Spleen (tissue), 11 donors: ENCODE measurements around the gene IFNL4. TPM values are rescaled to one million over a fixed set of nuclear protein-coding genes. Genes with fewer than 3 reads are reported as not detected.
A peak's percentile ranks its signal among the peaks of the same experiment; 100 is the strongest.

Experiments
- DNase-seq: peaks from one replicate; pipeline ENCODE4 v3.0.0-alpha.2; 2020
- H3K27ac ChIP-seq, 8 donors: fragments of 200-600 bp; sonication (generic) in 7 of 8; 1 replicate in 4 of 8; 2 replicates in 4 of 8; pipeline versions ENCODE4 v1.5.0 to v1.8.0; 2016 to 2021; ENCODE audit warnings: inconsistent platforms in 4 of 8, mild to moderate bottlenecking in 4 of 8, moderate library complexity in 1 of 8
- H3K27me3 ChIP-seq, 7 donors: fragments of 200-600 bp; sonication (generic) in 6 of 7; replicated peaks in 1 of 7; 1 replicate in 4 of 7; 2 replicates in 3 of 7; pipeline versions ENCODE4 v1.5.0 to v1.8.0; 2016 to 2021; ENCODE audit warnings: inconsistent platforms in 3 of 7, mild to moderate bottlenecking in 1 of 7
- H3K36me3 ChIP-seq, 6 donors: fragments of 200-600 bp; sonication (generic) in 5 of 6; 1 replicate in 4 of 6; 2 replicates in 2 of 6; pipeline versions ENCODE4 v1.5.0 to v1.8.0; 2016 to 2021; ENCODE audit warnings: inconsistent platforms in 2 of 6
- H3K4me1 ChIP-seq, 6 donors: fragments of 200-600 bp; sonication (generic) in 5 of 6; 1 replicate in 3 of 6; 2 replicates in 3 of 6; pipeline versions ENCODE4 v1.5.0 to v1.8.0; 2016 to 2021; ENCODE audit warnings: inconsistent platforms in 3 of 6
- H3K4me3 ChIP-seq, 8 donors: fragments of 200-600 bp; sonication (generic) in 7 of 8; 1 replicate in 4 of 8; 2 replicates in 4 of 8; pipeline versions ENCODE4 v1.5.0 to v1.8.0; 2016 to 2021; ENCODE audit warnings: inconsistent platforms in 4 of 8, mild to moderate bottlenecking in 4 of 8, moderate library complexity in 2 of 8
- H3K9me3 ChIP-seq, 8 donors: fragments of 200-600 bp; sonication (generic) in 7 of 8; 1 replicate in 4 of 8; 2 replicates in 4 of 8; pipeline versions ENCODE4 v1.5.0 to v1.8.0; 2016 to 2021; ENCODE audit warnings: inconsistent platforms in 4 of 8
- CTCF ChIP-seq, 11 experiments: fragments of 200-600 bp in 7 of 11; fragments of 450-650 bp in 4 of 11; sonication (generic) in 4 of 11; IDR thresholded peaks in 8 of 11; conservative IDR thresholded peaks in 3 of 11; 1 replicate in 7 of 11; 2 replicates in 4 of 11; pipeline versions ENCODE4 v1.4.0 to v1.8.0; 2016 to 2021; ENCODE audit warnings: antibody characterized with exemption in 11 of 11, inconsistent platforms in 4 of 11, mild to moderate bottlenecking in 1 of 11
- POLR2A ChIP-seq, 3 donors: fragments of 450-650 bp; IDR thresholded peaks; one replicate each; pipeline ENCODE4 v1.5.1; 2017; ENCODE audit warnings: antibody characterized with exemption in 3 of 3, mild to moderate bottlenecking in 1 of 3
- POLR2AphosphoS5 ChIP-seq, 3 donors: sonication (generic); formaldehyde crosslinking; IDR thresholded peaks; one replicate each; pipeline ENCODE4 v1.5.1; 2017; ENCODE audit warnings: antibody characterized with exemption in 3 of 3
- WGBS, 5 donors: extraction: QIAGEN DNeasy Blood & Tissue Kit in 3 of 5; methylation state at CpG; one replicate each; pipeline versions ENCODE4 v1.1.5 to v1.1.7; 2013 to 2018; 5-methylcytosine and 5-hydroxymethylcytosine counted together
- intact Hi-C: fragments of 100-400 bp; cut with DNase I; formaldehyde crosslinking; loops from one replicate; pipeline ENCODE4 v1.15.0; 2023; ENCODE audit warnings: low total_unique reads
- polyA plus RNA-seq, 3 donors: library from polyadenylated mRNA; stranded (reverse); fragments of 200-250 nt; gene quantifications; one replicate each; pipeline ENCODE4 v1.2.1, GENCODE V29; 2013
- total RNA-seq, 7 donors: library from RNA; depleted of rRNA in 3 of 7; stranded (reverse); fragments of >200 nt in 3 of 7; fragmentation: NEBNext Ultra II Directional in 4 of 7; extraction: Animal tissue kit (Norgen Biotek cat#: 25700) in 4 of 7; gene quantifications; one replicate each; pipeline versions ENCODE4 v1.1.0 to v1.2.1, GENCODE V29; 2016 to 2021
- donor health status: healthy with polysubstance abuse.
- donor health status: DM: no; HTN: no; CAD: no; lungs with moderate emphysema.
- donor health status: DM: no; HTN: no; CAD: no.
- donor health status: Bipolar disorder and iron deficiency.
- donor health status: healthy.
- donor health status: DM: no; HTN: no; CAD: no.
- donor health status: DM: yes; HTN: yes; CAD: no.

The IFNL4 gene
- total and polyA plus RNA-seq, 10 donors, result not detected

DNA sequence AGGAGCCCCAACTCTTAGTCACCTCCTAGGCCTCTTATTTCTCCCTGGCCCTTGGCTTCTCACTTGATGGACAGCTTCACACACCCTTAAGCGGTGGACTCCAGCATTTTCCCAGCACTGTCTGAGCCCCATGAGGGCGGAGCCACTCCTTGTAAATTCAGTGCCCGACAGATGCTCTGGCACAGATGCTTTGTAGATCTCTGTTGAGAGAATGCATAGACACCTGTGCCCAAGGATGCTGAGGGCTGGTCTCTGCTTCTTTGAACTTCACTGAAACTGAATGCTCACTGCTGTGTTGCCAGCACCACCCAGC lies 47.9 kb downstream of the IFNL4 start:
- no peak overlapping the region for H3K27ac ChIP-seq
- no peaks in the 10 kb centered on the region for H3K36me3 ChIP-seq
- intact Hi-C loops, result no loop called here
- peaks cover 0 to 98% (median 68%) of the 10 kb centered on the region in 7 donors for H3K27me3 ChIP-seq
- WGBS, 5 donors, result 81 to 87% (median 85%) methylated on average over 3 of the region's 3 CpGs
- TF ChIP-seq CTCF (IDR thresholded peaks at IDR 0.05 in 8 of 11, conservative IDR thresholded peaks at IDR 0.05 in 3 of 11), result no peak
- no peak for TF ChIP-seq POLR2AphosphoS5 (IDR thresholded peaks at IDR 0.05)
- TF ChIP-seq POLR2A (IDR thresholded peaks at IDR 0.05), result no peak
- H3K9me3 ChIP-seq, result no peaks in the 10 kb centered on the region
- peaks cover 4 to 23% (median 11%) of the 10 kb centered on the region in 6 donors for H3K4me1 ChIP-seq
- DNase-seq, result no peak
- H3K4me3 ChIP-seq, result no peak overlapping the region

DNA sequence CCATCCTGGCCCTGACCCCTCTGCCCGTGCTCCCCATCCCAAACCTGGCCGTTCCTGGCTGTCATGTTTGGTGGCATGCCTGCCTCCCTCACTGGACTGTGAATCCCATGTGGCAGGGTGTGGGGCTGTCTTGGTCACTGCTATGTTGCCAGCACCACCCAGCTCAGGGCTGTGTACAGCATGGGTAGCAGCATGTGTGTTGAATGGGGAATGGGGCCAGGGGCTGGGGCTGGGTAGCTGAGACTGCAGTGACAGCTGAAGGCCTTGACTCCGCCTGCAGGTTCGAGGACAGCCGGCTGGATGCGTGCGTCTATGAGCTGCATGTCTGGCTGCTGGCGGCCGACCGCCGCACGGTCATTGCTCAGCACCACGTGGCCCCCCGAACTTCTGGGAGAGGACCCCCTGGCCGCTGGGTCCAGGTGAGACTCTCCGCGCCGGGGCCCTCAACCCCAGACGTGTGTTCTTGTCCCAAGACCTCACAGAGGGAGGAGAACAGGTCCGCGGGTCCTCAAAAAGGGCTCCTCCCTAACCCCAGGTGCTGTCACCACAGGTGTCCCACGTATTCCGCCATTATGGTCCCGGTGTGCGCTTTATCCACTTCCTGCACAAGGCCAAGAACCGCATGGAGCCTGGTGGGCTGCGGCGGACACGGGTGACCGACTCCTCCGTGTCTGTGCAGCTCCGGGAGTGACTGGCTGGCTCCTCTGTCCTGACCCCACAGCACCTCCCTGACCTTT lies 48.4 kb downstream of the IFNL4 start:
- Histone ChIP-seq H3K4me1 (peaks cover 4 to 29% (median 11%) of the 10 kb centered on the region in 6 donors), H3K27me3 (peaks cover 0 to 100% (median 73%) of the 10 kb centered on the region in 7 donors), H3K27ac (no peak overlapping the region), H3K36me3 (no peaks in the 10 kb centered on the region), H3K4me3 (no peak overlapping the region), H3K9me3 (no peaks in the 10 kb centered on the region)
- no peak for DNase-seq
- TF ChIP-seq POLR2AphosphoS5 (IDR thresholded peaks at IDR 0.05) (no peak), POLR2A (IDR thresholded peaks at IDR 0.05) (no peak), CTCF (IDR thresholded peaks at IDR 0.05 in 8 of 11, conservative IDR thresholded peaks at IDR 0.05 in 3 of 11) (no peak)
- intact Hi-C loops, result no loop called here
- WGBS, 5 donors, result 70 to 93% (median 85%) methylated on average over 17 to 32 of the region's 32 CpGs

DNA sequence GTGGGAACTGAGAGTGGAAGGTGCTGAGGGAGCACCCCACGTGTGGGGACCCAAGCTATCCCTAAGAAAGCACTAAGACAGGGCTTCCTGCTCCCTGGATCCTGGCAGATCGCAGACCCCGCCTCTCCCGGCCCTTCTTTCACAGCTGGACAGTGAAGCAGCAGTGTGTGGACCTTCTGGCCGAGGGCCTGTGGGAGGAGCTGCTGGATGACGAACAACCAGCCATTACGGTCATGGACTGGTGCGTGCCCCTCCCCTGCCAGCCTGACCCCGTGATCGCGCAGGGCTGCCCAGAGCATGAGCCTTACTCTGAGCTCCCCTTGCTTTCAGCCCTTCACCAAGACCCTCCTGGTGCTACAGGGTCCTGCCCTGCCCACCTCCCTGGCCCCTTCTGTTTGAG lies 49.6 kb downstream of the IFNL4 start:
- no peak overlapping the region for H3K27ac ChIP-seq
- H3K36me3 ChIP-seq, result no peaks in the 10 kb centered on the region
- H3K9me3 ChIP-seq, result no peaks in the 10 kb centered on the region
- 43 to 61% (median 50%) methylated on average over 7 to 11 of the region's 11 CpGs for WGBS, 5 donors
- H3K4me1 ChIP-seq, result peaks cover 4 to 31% (median 11%) of the 10 kb centered on the region in 6 donors
- DNase-seq, result no peak
- TF ChIP-seq POLR2AphosphoS5 (IDR thresholded peaks at IDR 0.05) (peak in 1 of 3 donors; percentile 8), CTCF (IDR thresholded peaks at IDR 0.05 in 8 of 11, conservative IDR thresholded peaks at IDR 0.05 in 3 of 11) (no peak)
- H3K4me3 ChIP-seq, result no peak overlapping the region
- H3K27me3 ChIP-seq, result peaks cover 0 to 100% (median 77%) of the 10 kb centered on the region in 7 donors
- intact Hi-C loops, result no loop called here

DNA sequence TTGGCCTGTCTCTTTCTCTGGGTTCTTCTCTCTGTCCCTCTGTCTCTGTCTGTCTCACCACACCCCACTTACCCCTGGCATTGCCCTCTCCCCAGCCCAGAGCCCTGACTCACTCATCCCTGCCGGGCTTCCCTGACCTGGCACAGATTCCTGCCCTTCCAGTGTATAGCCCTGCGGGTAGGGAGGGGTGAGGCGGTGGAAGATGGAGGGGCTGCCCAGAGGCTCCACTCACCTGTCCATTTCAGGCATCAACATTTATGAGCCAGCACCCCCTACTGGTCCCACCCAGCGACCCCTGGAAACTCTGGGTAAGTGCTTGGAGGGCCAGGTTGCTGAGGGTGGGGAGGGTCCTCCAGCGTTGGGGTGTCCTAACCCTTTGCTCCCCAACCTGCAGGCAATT lies 50.8 kb downstream of the IFNL4 start:
- peaks cover 4 to 28% (median 11%) of the 10 kb centered on the region in 6 donors for H3K4me1 ChIP-seq
- TF ChIP-seq POLR2AphosphoS5 (IDR thresholded peaks at IDR 0.05) (no peak), POLR2A (IDR thresholded peaks at IDR 0.05) (no peak), CTCF (IDR thresholded peaks at IDR 0.05 in 8 of 11, conservative IDR thresholded peaks at IDR 0.05 in 3 of 11) (no peak)
- H3K27ac ChIP-seq, result no peak overlapping the region
- no peak for DNase-seq
- H3K4me3 ChIP-seq, result no peak overlapping the region
- no peaks in the 10 kb centered on the region for H3K9me3 ChIP-seq
- peaks cover 0 to 94% (median 65%) of the 10 kb centered on the region in 7 donors for H3K27me3 ChIP-seq
- WGBS, 5 donors, result 57 to 63% (median 60%) methylated on average over 5 of the region's 5 CpGs
- intact Hi-C loops, result no loop called here
- no peaks in the 10 kb centered on the region for H3K36me3 ChIP-seq
